ENCODE results near the gene SOST.

Gene SOST

GRCh38 chr17:43728081-43728480 lies 30.5 kb downstream of the SOST start:
- H3K9ac ChIP-seq = no peak overlapping the region
- no peak overlapping the region for H3K27ac ChIP-seq
- H3K36me3 ChIP-seq (ENCODE audit: control insufficient read depth, insufficient read depth, low read length) = no peaks in the 10 kb centered on the region
- no peaks in the 10 kb centered on the region for H3K27me3 ChIP-seq (ENCODE audit: control insufficient read depth, insufficient read depth, low read length)
- H2AFZ ChIP-seq = no peak overlapping the region
- H3K4me3 ChIP-seq (ENCODE audit: low read depth, low read length) = no peak overlapping the region
- H3K9me3 ChIP-seq (ENCODE audit: control insufficient read depth, low read length) = no peaks in the 10 kb centered on the region
- no peaks in the 10 kb centered on the region for H3K4me1 ChIP-seq
- no peaks in the 10 kb centered on the region for H3K79me2 ChIP-seq
- no peak for TF ChIP-seq CTCF (IDR thresholded peaks at IDR 0.05)
- no peak overlapping the region for H3K4me2 ChIP-seq (ENCODE audit: low read length)

- Histone ChIP-seq H3K4me1 (no peaks in the 10 kb centered on the region), H3K27ac (no peak overlapping the region), H3K36me3 (ENCODE audit: control insufficient read depth, insufficient read depth, low read length) (no peaks in the 10 kb centered on the region), H3K4me2 (ENCODE audit: low read length) (no peak overlapping the region), H3K27me3 (ENCODE audit: control insufficient read depth, insufficient read depth, low read length) (no peaks in the 10 kb centered on the region), H3K9me3 (ENCODE audit: control insufficient read depth, low read length) (no peaks in the 10 kb centered on the region), H3K9ac (no peak overlapping the region), H3K4me3 (ENCODE audit: low read depth, low read length) (no peak overlapping the region), H3K79me2 (no peaks in the 10 kb centered on the region), H2AFZ (no peak overlapping the region)
- no peak for TF ChIP-seq CTCF (IDR thresholded peaks at IDR 0.05)
Observed at GRCh38 chr17:43723697-43724359, 34.8 kb downstream of the SOST start.

GRCh38 chr17:43722870-43723665 lies 35.5 kb downstream of the SOST start:
- Histone ChIP-seq H3K4me1 (no peaks in the 10 kb centered on the region), H3K4me3 (ENCODE audit: low read depth, low read length) (no peak overlapping the region), H3K36me3 (ENCODE audit: control insufficient read depth, insufficient read depth, low read length) (no peaks in the 10 kb centered on the region), H3K9me3 (ENCODE audit: control insufficient read depth, low read length) (no peaks in the 10 kb centered on the region), H3K27ac (no peak overlapping the region), H3K9ac (no peak overlapping the region), H3K79me2 (no peaks in the 10 kb centered on the region), H3K4me2 (ENCODE audit: low read length) (no peak overlapping the region), H3K27me3 (ENCODE audit: control insufficient read depth, insufficient read depth, low read length) (no peaks in the 10 kb centered on the region), H2AFZ (no peak overlapping the region)
- no peak for TF ChIP-seq CTCF (IDR thresholded peaks at IDR 0.05)

- no peaks in the 10 kb centered on the region for H3K27me3 ChIP-seq (ENCODE audit: control insufficient read depth, insufficient read depth, low read length)
- no peak overlapping the region for H3K4me2 ChIP-seq (ENCODE audit: low read length)
- H3K4me3 ChIP-seq (ENCODE audit: low read depth, low read length) = no peak overlapping the region
- no peak for TF ChIP-seq CTCF (IDR thresholded peaks at IDR 0.05)
- H3K79me2 ChIP-seq = no peaks in the 10 kb centered on the region
- H3K4me1 ChIP-seq = no peaks in the 10 kb centered on the region
- H3K27ac ChIP-seq = no peak overlapping the region
- H2AFZ ChIP-seq = no peak overlapping the region
- H3K9me3 ChIP-seq (ENCODE audit: control insufficient read depth, low read length) = no peaks in the 10 kb centered on the region
- H3K36me3 ChIP-seq (ENCODE audit: control insufficient read depth, insufficient read depth, low read length) = no peaks in the 10 kb centered on the region
- no peak overlapping the region for H3K9ac ChIP-seq
Observed at GRCh38 chr17:43722269-43722619, 36.3 kb downstream of the SOST start.

Data from parathyroid adenoma (tissue), 2 donors.